Measurements from ENCODE around the gene DNMT3B. TPM values are rescaled to one million over a fixed set of nuclear protein-coding genes. Genes with fewer than 3 reads are reported as not detected.
"Not testable (repeated sequence)": the region's sequence is repeated elsewhere in the genome, so short reads cannot be mapped to it uniquely, and the experiment has no call there.

DNMT3B gene
- total RNA-seq, 1 experiment from 2014 or later, result 105 TPM

DNA sequence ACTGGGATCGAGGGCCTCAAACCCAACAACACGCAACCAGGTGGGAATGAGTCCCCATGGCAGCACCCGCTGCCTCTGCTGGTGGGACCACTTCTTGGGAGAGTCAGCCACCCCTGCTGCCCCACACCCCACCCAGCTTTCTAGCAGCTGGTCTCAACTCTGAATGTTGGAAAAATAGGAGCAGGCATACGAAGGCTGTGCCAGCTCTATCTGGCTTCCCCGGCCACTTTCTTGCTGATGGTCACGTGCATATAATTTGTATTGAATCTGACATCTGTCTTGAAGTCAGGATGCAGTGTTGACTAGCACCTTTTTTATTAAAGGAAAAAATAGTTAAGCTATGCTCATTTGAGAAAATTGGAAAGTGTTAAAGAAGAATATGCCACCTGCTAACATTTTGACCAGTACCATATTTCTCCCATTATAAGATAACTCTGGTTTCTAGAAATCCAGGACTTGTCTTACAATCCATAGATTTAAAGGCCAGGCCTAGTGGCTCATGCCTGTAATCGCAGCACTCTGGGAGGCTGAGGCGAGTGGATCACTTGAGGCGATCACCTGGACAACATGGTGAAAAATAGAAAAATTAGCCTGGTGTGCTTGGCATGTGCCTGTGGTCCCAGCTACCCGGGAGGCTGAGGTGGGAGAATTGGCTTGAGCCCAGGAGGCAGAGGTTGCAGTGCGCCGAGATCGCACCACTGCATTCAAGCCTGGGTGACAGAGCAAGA, 30.7 kb downstream of the DNMT3B start:
- CTCF ChIA-PET, result no interaction called here
- Mint-ChIP-seq H3K9me3 (ENCODE audit: unreplicated experiment) (no peaks in the 10 kb centered on the region), H3K27ac (ENCODE audit: unreplicated experiment) (no peak overlapping the region), H3K36me3 (ENCODE audit: insufficient read depth, unreplicated experiment) (peaks cover 90% of the 10 kb centered on the region), H3K27me3 (ENCODE audit: insufficient read depth, unreplicated experiment) (no peaks in the 10 kb centered on the region), H3K4me3 (ENCODE audit: unreplicated experiment) (no peak overlapping the region), H3K4me1 (ENCODE audit: low read depth, unreplicated experiment) (no peaks in the 10 kb centered on the region)
- Histone ChIP-seq H3K36me3 (ENCODE audit: control insufficient read depth, insufficient read depth, low read length) (peaks cover 14% of the 10 kb centered on the region; the same call in 1 of the 2 replicates), H3K4me1 (peaks cover 13% of the 10 kb centered on the region; the same call in 1 of the 2 replicates), H3K9me3 (no peaks in the 10 kb centered on the region), H3K27me3 (replicated peaks; ENCODE audit: control insufficient read depth, insufficient read depth, low read length) (no peaks in the 10 kb centered on the region), H3K4me3 (ENCODE audit: low read depth, low read length) (no peak overlapping the region)
- intact Hi-C loops (cut with micrococcal nuclease; ENCODE audit: unreplicated experiment), result loop anchor here (5.0 kb wide), 1 partner anchor 39 kb away; no protein-coding TSS in a partner anchor
- no TSS peak for BruUV-seq (replicated peaks)
- TF ChIP-seq, protein P1, sequence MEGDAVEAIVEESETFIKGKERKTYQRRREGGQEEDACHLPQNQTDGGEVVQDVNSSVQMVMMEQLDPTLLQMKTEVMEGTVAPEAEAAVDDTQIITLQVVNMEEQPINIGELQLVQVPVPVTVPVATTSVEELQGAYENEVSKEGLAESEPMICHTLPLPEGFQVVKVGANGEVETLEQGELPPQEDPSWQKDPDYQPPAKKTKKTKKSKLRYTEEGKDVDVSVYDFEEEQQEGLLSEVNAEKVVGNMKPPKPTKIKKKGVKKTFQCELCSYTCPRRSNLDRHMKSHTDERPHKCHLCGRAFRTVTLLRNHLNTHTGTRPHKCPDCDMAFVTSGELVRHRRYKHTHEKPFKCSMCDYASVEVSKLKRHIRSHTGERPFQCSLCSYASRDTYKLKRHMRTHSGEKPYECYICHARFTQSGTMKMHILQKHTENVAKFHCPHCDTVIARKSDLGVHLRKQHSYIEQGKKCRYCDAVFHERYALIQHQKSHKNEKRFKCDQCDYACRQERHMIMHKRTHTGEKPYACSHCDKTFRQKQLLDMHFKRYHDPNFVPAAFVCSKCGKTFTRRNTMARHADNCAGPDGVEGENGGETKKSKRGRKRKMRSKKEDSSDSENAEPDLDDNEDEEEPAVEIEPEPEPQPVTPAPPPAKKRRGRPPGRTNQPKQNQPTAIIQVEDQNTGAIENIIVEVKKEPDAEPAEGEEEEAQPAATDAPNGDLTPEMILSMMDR (IDR thresholded peaks at IDR 0.05; ENCODE audit: insufficient read depth in 1 of 2, low read depth in 1 of 2, low read length in 1 of 2, severe bottlenecking in 1 of 2, unreplicated experiment in 1 of 2), result no peak
- no peak for DNase-seq
- POLR2A ChIA-PET, result no interaction called here

DNA sequence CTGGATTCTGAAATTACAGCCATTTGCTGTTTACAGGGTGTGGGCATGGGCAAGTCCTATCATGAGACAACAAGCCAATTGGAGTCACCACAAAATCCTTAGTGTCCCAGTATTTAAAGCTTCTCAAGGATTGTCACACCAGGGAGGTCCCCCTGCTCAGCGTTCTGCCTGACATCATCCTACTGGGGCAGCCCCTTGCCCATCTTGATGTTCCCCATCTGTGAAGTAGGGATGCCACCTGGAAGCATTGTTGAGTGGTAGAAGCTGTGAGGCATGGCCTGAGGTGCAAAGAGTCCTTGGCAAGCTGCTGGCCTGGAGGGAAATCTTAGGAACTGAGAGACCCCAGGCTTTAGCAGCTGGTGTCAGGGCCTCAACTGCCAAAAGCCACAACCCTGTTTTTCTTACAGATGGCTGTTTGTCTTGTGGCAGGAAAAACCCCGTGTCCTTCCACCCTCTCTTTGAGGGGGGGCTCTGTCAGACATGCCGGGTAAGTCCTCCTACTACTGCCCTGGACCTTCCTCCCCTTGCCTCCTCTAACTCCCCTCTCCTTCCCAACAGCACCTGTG, 34.3 kb downstream of the DNMT3B start:
- Mint-ChIP-seq H3K27ac (ENCODE audit: unreplicated experiment) (no peak overlapping the region), H3K36me3 (ENCODE audit: insufficient read depth, unreplicated experiment) (peaks cover 93% of the 10 kb centered on the region)

DNA sequence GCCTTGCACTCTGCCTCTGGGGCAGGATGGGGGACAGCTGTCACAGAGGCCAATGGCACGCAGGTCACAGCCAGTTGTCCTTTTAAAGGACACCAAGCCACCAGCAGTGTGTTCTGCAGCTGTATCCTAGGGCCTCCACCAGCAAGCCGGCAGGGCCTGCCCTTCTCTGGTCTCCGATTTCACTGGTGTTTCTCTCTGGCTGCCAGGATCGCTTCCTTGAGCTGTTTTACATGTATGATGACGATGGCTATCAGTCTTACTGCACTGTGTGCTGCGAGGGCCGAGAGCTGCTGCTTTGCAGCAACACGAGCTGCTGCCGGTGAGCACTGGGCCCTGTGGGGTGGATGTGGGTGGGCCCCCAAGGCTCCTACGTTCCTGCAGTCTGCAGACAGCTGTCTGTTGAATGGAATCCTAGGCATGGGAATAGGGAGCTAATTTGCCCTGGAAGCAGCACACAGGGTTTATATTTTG, 34.8 kb downstream of the DNMT3B start:
- Histone ChIP-seq H3K9me3 (no peaks in the 10 kb centered on the region), H3K27me3 (replicated peaks; ENCODE audit: control insufficient read depth, insufficient read depth, low read length) (no peaks in the 10 kb centered on the region), H3K36me3 (ENCODE audit: control insufficient read depth, insufficient read depth, low read length) (peaks cover 5% of the 10 kb centered on the region), H3K4me3 (ENCODE audit: low read depth, low read length) (no peak overlapping the region), H3K4me1 (peaks cover 6% of the 10 kb centered on the region; the same call in 1 of the 2 replicates)
- Mint-ChIP-seq H3K9me3 (ENCODE audit: unreplicated experiment) (no peaks in the 10 kb centered on the region), H3K27ac (ENCODE audit: unreplicated experiment) (no peak overlapping the region), H3K4me1 (ENCODE audit: low read depth, unreplicated experiment) (no peaks in the 10 kb centered on the region), H3K36me3 (ENCODE audit: insufficient read depth, unreplicated experiment) (peaks cover 93% of the 10 kb centered on the region), H3K27me3 (ENCODE audit: insufficient read depth, unreplicated experiment) (no peaks in the 10 kb centered on the region), H3K4me3 (ENCODE audit: unreplicated experiment) (no peak overlapping the region)
- no TSS peak for BruUV-seq (replicated peaks)
- TF ChIP-seq, protein P1 (IDR thresholded peaks at IDR 0.05; ENCODE audit: insufficient read depth in 1 of 2, low read depth in 1 of 2, low read length in 1 of 2, severe bottlenecking in 1 of 2, unreplicated experiment in 1 of 2), result no peak
- DNase-seq, result no peak
- intact Hi-C loops (cut with micrococcal nuclease; ENCODE audit: unreplicated experiment), result no loop called here
- POLR2A ChIA-PET, result interaction anchor here (1.4 kb wide), 1 partner anchor 22 kb away, joined by 3 read pairs; no protein-coding TSS in a partner anchor
- CTCF ChIA-PET, result interaction anchor here (0.5 to 1.9 kb wide), 3 partner anchors 19 to 70 kb away, joined by 3 to 8 read pairs (median 6); partner anchors contain the start of gene MAPRE1

More for the DNA sequence above, 34.3 kb downstream of the DNMT3B start:
- no peaks in the 10 kb centered on the region for H3K9me3 ChIP-seq
- Mint-ChIP-seq H3K27me3 (ENCODE audit: insufficient read depth, unreplicated experiment) (no peaks in the 10 kb centered on the region), H3K9me3 (ENCODE audit: unreplicated experiment) (no peaks in the 10 kb centered on the region), H3K4me1 (ENCODE audit: low read depth, unreplicated experiment) (no peaks in the 10 kb centered on the region), H3K4me3 (ENCODE audit: unreplicated experiment) (no peak overlapping the region)
- TF ChIP-seq, protein P1 (IDR thresholded peaks at IDR 0.05; ENCODE audit: insufficient read depth in 1 of 2, low read depth in 1 of 2, low read length in 1 of 2, severe bottlenecking in 1 of 2, unreplicated experiment in 1 of 2), result no peak
- BruUV-seq (replicated peaks), result no TSS peak
- H3K36me3 ChIP-seq (ENCODE audit: control insufficient read depth, insufficient read depth, low read length), result peaks cover 8% of the 10 kb centered on the region
- CTCF ChIA-PET, result interaction anchor here (0.5 to 0.9 kb wide), 2 partner anchors 23 to 69 kb away, joined by 3 to 6 read pairs; partner anchors contain the start of gene MAPRE1
- peaks cover 12% of the 10 kb centered on the region; the same call in 1 of the 2 replicates for H3K4me1 ChIP-seq
- no peaks in the 10 kb centered on the region for H3K27me3 ChIP-seq (replicated peaks; ENCODE audit: control insufficient read depth, insufficient read depth, low read length)
- DNase-seq, result no peak
- no peak overlapping the region for H3K4me3 ChIP-seq (ENCODE audit: low read depth, low read length)
- POLR2A ChIA-PET, result interaction anchor here (1.4 kb wide), 1 partner anchor 23 kb away, joined by 3 read pairs; no protein-coding TSS in a partner anchor
- intact Hi-C loops (cut with micrococcal nuclease; ENCODE audit: unreplicated experiment), result no loop called here

DNA sequence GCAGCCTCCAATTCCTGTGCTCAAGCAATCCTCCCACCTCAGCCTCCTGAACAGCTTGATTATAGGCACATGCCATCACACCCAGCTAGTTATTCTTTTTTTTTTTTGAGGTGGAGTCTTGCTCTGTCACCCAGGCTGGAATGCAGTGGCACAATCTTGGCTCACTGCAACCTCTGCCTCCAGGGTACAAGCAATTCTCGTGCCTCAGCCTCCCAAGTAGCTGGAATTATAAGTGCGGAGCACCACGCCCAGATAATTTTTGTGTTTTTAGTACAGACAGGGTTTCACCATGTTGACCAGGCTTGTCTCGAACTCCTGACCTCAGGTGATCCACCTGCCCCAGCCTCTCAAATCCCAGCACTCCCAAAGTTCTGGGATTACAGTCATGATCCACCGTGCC, 35.4 kb downstream of the DNMT3B start:
- H3K4me1 Mint-ChIP-seq (ENCODE audit: low read depth, unreplicated experiment); H3K36me3 ChIP-seq (ENCODE audit: control insufficient read depth, insufficient read depth, low read length); H3K27me3 Mint-ChIP-seq (ENCODE audit: insufficient read depth, unreplicated experiment); DNase-seq; POLR2A ChIA-PET; H3K4me1 ChIP-seq; H3K4me3 Mint-ChIP-seq (ENCODE audit: unreplicated experiment); H3K9me3 ChIP-seq; BruUV-seq (replicated peaks); H3K4me3 ChIP-seq (ENCODE audit: low read depth, low read length); H3K27me3 ChIP-seq (replicated peaks; ENCODE audit: control insufficient read depth, insufficient read depth, low read length); H3K9me3 Mint-ChIP-seq (ENCODE audit: unreplicated experiment); intact Hi-C loops (cut with micrococcal nuclease; ENCODE audit: unreplicated experiment); H3K27ac Mint-ChIP-seq (ENCODE audit: unreplicated experiment): not testable (repeated sequence)
- CTCF ChIA-PET, result interaction anchor here (0.9 to 1.9 kb wide), 2 partner anchors 19 to 71 kb away, joined by 3 to 8 read pairs; no protein-coding TSS in a partner anchor
- peaks cover 93% of the 10 kb centered on the region for H3K36me3 Mint-ChIP-seq (ENCODE audit: insufficient read depth, unreplicated experiment)
